ENCODE results near the gene TCF12.

- TF ChIP-seq CTCF (IDR thresholded peaks at IDR 0.05; ENCODE audit: insufficient read depth, low read length) (no peak), POLR2AphosphoS5 (IDR thresholded peaks at IDR 0.05; ENCODE audit: low read depth) (no peak), SPI1 (IDR thresholded peaks at IDR 0.05; ENCODE audit: borderline replicate concordance, low read depth) (no peak), REST (IDR thresholded peaks at IDR 0.05; ENCODE audit: insufficient replicate concordance, low read depth) (no peak), GABPA (IDR thresholded peaks at IDR 0.05; ENCODE audit: low read depth) (no peak)
Observed at GRCh38 chr15:56931639-56932508, 13.4 kb downstream of the TCF12 start.

All from HL-60 (cell line).